Gastrocnemius medialis (tissue), 4 donors: ENCODE measurements around the gene PTPN4. TPM values are rescaled to one million over a fixed set of nuclear protein-coding genes. Genes with fewer than 3 reads are reported as not detected.
A peak's percentile ranks its signal among the peaks of the same experiment; 100 is the strongest.

Experiments used
- ATAC-seq, 2 donors: fragments of 150-250 bp; one replicate each; pipeline ENCODE4 v1.9.1; 2016
- DNase-seq, 2 donors: peaks; one replicate each; pipeline ENCODE4 v3.0.0-alpha.2; 2019
- H3K27ac ChIP-seq, 4 donors: fragments of 200-600 bp; sonication (generic); 1 replicate in 1 of 4; 2 replicates in 3 of 4; pipeline ENCODE4 v1.5.1; 2016 to 2018; ENCODE audit warnings: mild to moderate bottlenecking in 2 of 4, moderate library complexity in 1 of 4
- H3K27me3 ChIP-seq, 3 donors: fragments of 200-600 bp; sonication (generic) in 2 of 3; 1 replicate in 1 of 3; 2 replicates in 2 of 3; pipeline versions ENCODE4 v1.5.1 to v1.6.0; 2016 to 2019; ENCODE audit warnings: mild to moderate bottlenecking in 1 of 3, moderate library complexity in 1 of 3
- H3K36me3 ChIP-seq, 2 donors: fragments of 200-600 bp; sonication (generic) in 1 of 2; one replicate each; pipeline ENCODE4 v1.5.1; 2017 to 2018
- H3K4me1 ChIP-seq, 2 donors: fragments of 200-600 bp; sonication (generic) in 1 of 2; one replicate each; pipeline ENCODE4 v1.5.1; 2016 to 2017; ENCODE audit warnings: mild to moderate bottlenecking in 2 of 2
- H3K4me3 ChIP-seq, 4 donors: fragments of 200-600 bp; sonication (generic) in 3 of 4; 1 replicate in 1 of 4; 2 replicates in 3 of 4; pipeline ENCODE4 v1.5.1; 2016 to 2019; ENCODE audit warnings: mild to moderate bottlenecking in 2 of 4
- H3K9me3 ChIP-seq, 3 donors: fragments of 200-600 bp; sonication (generic) in 2 of 3; 1 replicate in 1 of 3; 2 replicates in 2 of 3; pipeline ENCODE4 v1.5.1; 2016 to 2019
- CTCF ChIP-seq, 5 experiments: fragments of 450-650 bp in 3 of 5; fragments of 200-600 bp in 2 of 5; sonication (generic) in 2 of 5; IDR thresholded peaks in 4 of 5; conservative IDR thresholded peaks in 1 of 5; 1 replicate in 4 of 5; 2 replicates in 1 of 5; pipeline ENCODE4 v1.5.1; 2016 to 2019; ENCODE audit warnings: antibody characterized with exemption in 5 of 5, mild to moderate bottlenecking in 3 of 5, moderate library complexity in 3 of 5
- POLR2A ChIP-seq, 2 donors: fragments of 450-650 bp; IDR thresholded peaks; one replicate each; pipeline ENCODE4 v1.6.1; 2017; ENCODE audit warnings: antibody characterized with exemption in 2 of 2, mild to moderate bottlenecking in 2 of 2, moderate library complexity in 2 of 2
- in situ Hi-C, 4 donors: fragments of 200-750 bp; cut with MboI; loops; one replicate each; pipeline versions ENCODE4 v1.15.0 to v1.8.0; 2017; ENCODE audit warnings: low sequenced_read_pairs in 4 of 4
- intact Hi-C: fragments of 100-400 bp; cut with DNase I; formaldehyde crosslinking; loops from one replicate; pipeline ENCODE4 v1.15.1; 2023; ENCODE audit warnings: low total_unique reads
- total RNA-seq, 4 donors: library from RNA; depleted of rRNA; stranded (reverse); fragments of >200 nt; gene quantifications; one replicate each; pipeline versions ENCODE4 v1.1.0 to v1.2.3, GENCODE V29; 2016

PTPN4 gene
- total RNA-seq, 4 donors from 2014 or later = 12.7 to 37.8 (median 33.5) TPM

DNA sequence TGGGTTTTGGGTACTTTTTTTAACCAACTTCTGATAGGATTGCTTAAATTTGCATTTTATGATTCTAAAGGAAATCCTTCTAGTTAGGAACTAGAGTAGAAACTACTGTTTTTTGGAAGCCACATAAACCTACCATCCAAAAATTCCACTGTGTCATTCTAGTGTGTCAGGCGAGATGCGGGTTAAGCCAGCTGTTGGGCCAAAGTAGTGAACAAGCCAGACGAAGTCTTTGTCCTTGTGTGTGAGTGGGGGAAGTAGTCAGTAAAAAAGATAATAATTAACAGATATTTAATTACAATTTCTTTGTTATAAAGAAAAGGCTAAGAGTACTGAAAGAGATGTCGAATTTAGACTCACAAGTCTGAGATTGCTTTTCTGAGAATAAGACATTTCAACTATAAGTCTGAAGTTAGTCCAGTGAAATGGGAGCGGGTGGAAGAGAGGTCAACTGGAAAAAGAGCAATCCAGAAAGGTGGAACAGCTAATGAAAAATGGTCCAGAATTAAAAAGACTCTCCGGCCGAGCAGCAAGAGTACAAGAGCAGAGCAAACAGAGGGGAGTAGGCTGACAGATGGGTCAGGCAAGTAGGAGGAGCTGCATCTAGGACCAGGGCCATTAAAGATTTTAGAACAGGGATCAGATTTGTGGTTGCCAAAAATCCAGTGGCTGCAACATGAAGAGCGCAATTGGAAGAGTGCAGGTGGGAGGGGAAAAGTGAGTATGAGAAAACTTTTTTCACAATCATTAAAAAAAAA, 254.7 kb downstream of the PTPN4 start:
- Histone ChIP-seq H3K4me3 (peak overlapping the region; percentile 88 to 98 (median 95)), H3K36me3 (no peaks in the 10 kb centered on the region), H3K27ac (peak overlapping the region; percentile 89 to 97 (median 92)), H3K27me3 (no peaks in the 10 kb centered on the region), H3K4me1 (peaks cover 13 to 25% of the 10 kb centered on the region in 2 donors), H3K9me3 (no peaks in the 10 kb centered on the region)
- in situ Hi-C loops (loop anchor here in 1 of 4 donors (25.0 kb wide), 1 partner anchor 252 kb away; the partner anchor contains the start of gene PTPN4), intact Hi-C loops (loop anchor here (5.0 to 10.0 kb wide), 3 partner anchors 58 to 300 kb away; partner anchors contain the start of gene PTPN4)
- TF ChIP-seq CTCF (IDR thresholded peaks at IDR 0.05 in 4 of 5, conservative IDR thresholded peaks at IDR 0.05 in 1 of 5) (no peak), POLR2A (IDR thresholded peaks at IDR 0.05) (no peak)
- DNase-seq = peak in 1 of 2 donors; percentile 37
- ATAC-seq = peak in 1 of 2 donors; percentile 18

DNA sequence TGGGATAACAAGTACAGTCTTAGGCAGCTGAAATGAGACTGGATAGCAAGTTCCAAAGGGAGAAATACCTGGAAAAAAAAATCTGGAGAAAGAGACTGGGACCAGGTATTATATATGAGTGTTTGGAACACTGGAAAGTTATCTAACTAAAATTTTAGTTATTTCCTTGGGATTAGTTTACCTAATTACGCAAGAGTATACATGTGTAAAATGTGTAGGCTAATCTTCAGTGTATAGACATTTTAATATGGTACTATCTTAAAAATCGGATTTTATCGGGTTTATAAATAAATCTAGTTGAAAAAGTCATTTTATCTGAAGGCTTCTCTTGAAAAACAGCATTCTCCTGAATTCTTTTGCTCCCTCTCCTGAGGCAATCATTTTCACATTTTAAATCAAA, 257.1 kb downstream of the PTPN4 start:
- in situ Hi-C loops (loop anchor here in 1 of 4 donors (25.0 kb wide), 1 partner anchor 254 kb away; the partner anchor contains the start of gene PTPN4), intact Hi-C loops (loop anchor here (10.0 kb wide), 1 partner anchor 298 kb away; no protein-coding TSS in a partner anchor)
- no peak for DNase-seq
- Histone ChIP-seq H3K4me3 (no peak overlapping the region), H3K27me3 (no peaks in the 10 kb centered on the region), H3K27ac (no peak overlapping the region), H3K36me3 (no peaks in the 10 kb centered on the region), H3K4me1 (peaks cover 13 to 25% of the 10 kb centered on the region in 2 donors), H3K9me3 (no peaks in the 10 kb centered on the region)
- no peak for TF ChIP-seq POLR2A (IDR thresholded peaks at IDR 0.05)
- TF ChIP-seq CTCF (IDR thresholded peaks at IDR 0.05 in 4 of 5, conservative IDR thresholded peaks at IDR 0.05 in 1 of 5) = no peak
- no peak for ATAC-seq

- in situ Hi-C loops = loop anchor here in 1 of 4 donors (25.0 kb wide), 1 partner anchor 255 kb away; the partner anchor contains the start of gene PTPN4
- no peaks in the 10 kb centered on the region for H3K9me3 ChIP-seq
Measured at GRCh38 chr2:120017201-120017600, 257.5 kb downstream of the PTPN4 start.

GRCh38 chr2:120018549-120018948, 258.8 kb downstream of the PTPN4 start:
- DNase-seq (no peak), ATAC-seq (no peak)
- no peaks in the 10 kb centered on the region for H3K36me3 ChIP-seq
- H3K4me1 ChIP-seq = peaks cover 8 to 25% of the 10 kb centered on the region in 2 donors
- TF ChIP-seq CTCF (IDR thresholded peaks at IDR 0.05 in 4 of 5, conservative IDR thresholded peaks at IDR 0.05 in 1 of 5) = no peak
- no peak for TF ChIP-seq POLR2A (IDR thresholded peaks at IDR 0.05)
- in situ Hi-C loops (loop anchor here in 1 of 4 donors (25.0 kb wide), 1 partner anchor 256 kb away; the partner anchor contains the start of gene PTPN4), intact Hi-C loops (loop anchor here (10.0 kb wide), 1 partner anchor 296 kb away; no protein-coding TSS in a partner anchor)
- no peak overlapping the region for H3K27ac ChIP-seq
- no peaks in the 10 kb centered on the region for H3K27me3 ChIP-seq
- H3K9me3 ChIP-seq = no peaks in the 10 kb centered on the region
- H3K4me3 ChIP-seq = no peak overlapping the region

More at GRCh38 chr2:120017201-120017600, 257.5 kb downstream of the PTPN4 start:
- no peak for TF ChIP-seq CTCF (IDR thresholded peaks at IDR 0.05 in 4 of 5, conservative IDR thresholded peaks at IDR 0.05 in 1 of 5)
- no peak for TF ChIP-seq POLR2A (IDR thresholded peaks at IDR 0.05)
- no peaks in the 10 kb centered on the region for H3K36me3 ChIP-seq
- ATAC-seq (no peak), DNase-seq (no peak)
- intact Hi-C loops = loop anchor here (10.0 kb wide), 1 partner anchor 298 kb away; no protein-coding TSS in a partner anchor
- no peaks in the 10 kb centered on the region for H3K27me3 ChIP-seq
- H3K4me1 ChIP-seq = peaks cover 11 to 25% of the 10 kb centered on the region in 2 donors
- no peak overlapping the region for H3K27ac ChIP-seq
- no peak overlapping the region for H3K4me3 ChIP-seq
